Transverse colon (tissue), 3 donors: ENCODE measurements around the gene HSPA12A.

ENCODE experiments used
- EP300 ChIP-seq: sonication (generic); formaldehyde crosslinking; IDR thresholded peaks from one replicate; pipeline ENCODE4 v1.6.1; 2017; ENCODE audit warnings: antibody characterized with exemption, low read depth
- POLR2A ChIP-seq: fragments of 450-650 bp; IDR thresholded peaks from one replicate; pipeline ENCODE4 v1.6.1; 2016; ENCODE audit warnings: antibody characterized with exemption, mild to moderate bottlenecking, moderate library complexity
- TF ChIP-seq, protein P1 (sequence below), 5 experiments: fragments of 200-600 bp in 3 of 5; fragments of 450-650 bp in 2 of 5; sonication (generic) in 3 of 5; IDR thresholded peaks; 1 replicate in 2 of 5; 2 replicates in 3 of 5; pipeline ENCODE4 v1.5.1; 2016 to 2017; ENCODE audit warnings: antibody characterized with exemption in 5 of 5, inconsistent platforms in 3 of 5, mild to moderate bottlenecking in 2 of 5, moderate library complexity in 1 of 5

DNA sequence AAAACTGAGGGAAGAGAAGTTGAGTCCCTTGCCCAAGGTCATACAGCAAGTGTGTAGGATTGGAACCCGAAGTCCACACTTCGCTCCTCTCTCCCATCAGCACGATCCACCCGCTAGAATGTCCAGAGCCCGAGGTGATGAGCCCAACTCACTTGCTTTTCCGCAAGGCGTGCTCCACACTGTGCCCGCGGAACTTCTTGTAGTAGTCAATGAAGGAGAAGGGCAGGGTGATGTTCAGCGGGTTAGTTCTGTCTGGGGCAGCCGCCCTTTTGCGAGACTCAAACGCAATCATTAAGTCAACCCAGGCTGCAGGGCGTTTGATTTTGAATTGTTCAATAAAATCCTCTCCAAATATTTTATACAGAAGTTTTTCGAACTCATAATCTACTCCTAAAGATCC lies 63.0 kb downstream of the HSPA12A start:
- TF ChIP-seq POLR2A (no peak), EP300 (no peak)
- TF ChIP-seq, protein P1, sequence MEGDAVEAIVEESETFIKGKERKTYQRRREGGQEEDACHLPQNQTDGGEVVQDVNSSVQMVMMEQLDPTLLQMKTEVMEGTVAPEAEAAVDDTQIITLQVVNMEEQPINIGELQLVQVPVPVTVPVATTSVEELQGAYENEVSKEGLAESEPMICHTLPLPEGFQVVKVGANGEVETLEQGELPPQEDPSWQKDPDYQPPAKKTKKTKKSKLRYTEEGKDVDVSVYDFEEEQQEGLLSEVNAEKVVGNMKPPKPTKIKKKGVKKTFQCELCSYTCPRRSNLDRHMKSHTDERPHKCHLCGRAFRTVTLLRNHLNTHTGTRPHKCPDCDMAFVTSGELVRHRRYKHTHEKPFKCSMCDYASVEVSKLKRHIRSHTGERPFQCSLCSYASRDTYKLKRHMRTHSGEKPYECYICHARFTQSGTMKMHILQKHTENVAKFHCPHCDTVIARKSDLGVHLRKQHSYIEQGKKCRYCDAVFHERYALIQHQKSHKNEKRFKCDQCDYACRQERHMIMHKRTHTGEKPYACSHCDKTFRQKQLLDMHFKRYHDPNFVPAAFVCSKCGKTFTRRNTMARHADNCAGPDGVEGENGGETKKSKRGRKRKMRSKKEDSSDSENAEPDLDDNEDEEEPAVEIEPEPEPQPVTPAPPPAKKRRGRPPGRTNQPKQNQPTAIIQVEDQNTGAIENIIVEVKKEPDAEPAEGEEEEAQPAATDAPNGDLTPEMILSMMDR (IDR thresholded peaks at IDR 0.05), result no peak
